AG08396 (cell line): Measurements from ENCODE around the gene NNAT.
A peak's percentile ranks its signal among the peaks of the same experiment; 100 is the strongest.

ENCODE experiments used
- DNase-seq: peaks from one replicate; pipeline ENCODE4 v3.0.0; 2012; ENCODE audit warnings: low spot score, mixed read lengths

Gene NNAT

GRCh38 chr20:37502654-37503053 is 18.4 kb upstream of the NNAT start:
- no peak for DNase-seq

GRCh38 chr20:37503256-37503927 is 17.7 kb upstream of the NNAT start:
- no peak for DNase-seq

GRCh38 chr20:37504404-37505096 is 16.5 kb upstream of the NNAT start:
- DNase-seq: no peak

- no peak for DNase-seq
Measured at GRCh38 chr20:37505263-37506151, 15.5 kb upstream of the NNAT start.

GRCh38 chr20:37506152-37506725 is 14.8 kb upstream of the NNAT start:
- no peak for DNase-seq

- no peak for DNase-seq
Measured at GRCh38 chr20:37510226-37510625, 10.8 kb upstream of the NNAT start.

- peak; percentile 78 for DNase-seq
Measured at GRCh38 chr20:37511610-37512275, 9.3 kb upstream of the NNAT start.

- DNase-seq: no peak
Measured at GRCh38 chr20:37513779-37514359, 7.2 kb upstream of the NNAT start.

GRCh38 chr20:37515876-37516275 is 5.2 kb upstream of the NNAT start:
- DNase-seq: no peak

GRCh38 chr20:37516811-37517750 is 4.0 kb upstream of the NNAT start:
- DNase-seq: peak; percentile 75

GRCh38 chr20:37518059-37518458 is 3.0 kb upstream of the NNAT start:
- DNase-seq: no peak

- no peak for DNase-seq
Measured at GRCh38 chr20:37518606-37519507, 2.2 kb upstream of the NNAT start.

- no peak for DNase-seq
Measured at GRCh38 chr20:37519508-37520418, 1.3 kb upstream of the NNAT start.

- DNase-seq: no peak
Measured at GRCh38 chr20:37520419-37520955, 563 bp upstream of the NNAT start.

- no peak for DNase-seq
Measured at GRCh38 chr20:37522260-37523011, 1.4 kb downstream of the NNAT start.

- no peak for DNase-seq
Measured at GRCh38 chr20:37523012-37523391, 2.0 kb downstream of the NNAT start.
